Activated CD4-positive, CD25-positive, alpha-beta regulatory T cell treated with anti-CD3 and anti-CD28 coated beads, Interleukin-2, amount 50 U/mL, for 72 hours (primary cell): Measurements from ENCODE around the gene SESN3.
"Not testable (repeated sequence)": the region's sequence is repeated elsewhere in the genome, so short reads cannot be mapped to it uniquely, and the experiment has no call there.

ENCODE experiments used
- DNase-seq: peaks from one replicate; pipeline ENCODE4 v3.0.0; 2021

SESN3 gene

GRCh38 chr11:95149651-95150364 is 81.2 kb downstream of the SESN3 start:
- no peak for DNase-seq

GRCh38 chr11:95148938-95149337 is 82.1 kb downstream of the SESN3 start:
- DNase-seq = no peak

GRCh38 chr11:95148406-95148805 is 82.6 kb downstream of the SESN3 start:
- no peak for DNase-seq

- DNase-seq = no peak
These were observed 83.6 kb downstream of the SESN3 start for GRCh38 chr11:95147364-95147905.

GRCh38 chr11:95145430-95146060 is 85.5 kb downstream of the SESN3 start:
- no peak for DNase-seq

DNA sequence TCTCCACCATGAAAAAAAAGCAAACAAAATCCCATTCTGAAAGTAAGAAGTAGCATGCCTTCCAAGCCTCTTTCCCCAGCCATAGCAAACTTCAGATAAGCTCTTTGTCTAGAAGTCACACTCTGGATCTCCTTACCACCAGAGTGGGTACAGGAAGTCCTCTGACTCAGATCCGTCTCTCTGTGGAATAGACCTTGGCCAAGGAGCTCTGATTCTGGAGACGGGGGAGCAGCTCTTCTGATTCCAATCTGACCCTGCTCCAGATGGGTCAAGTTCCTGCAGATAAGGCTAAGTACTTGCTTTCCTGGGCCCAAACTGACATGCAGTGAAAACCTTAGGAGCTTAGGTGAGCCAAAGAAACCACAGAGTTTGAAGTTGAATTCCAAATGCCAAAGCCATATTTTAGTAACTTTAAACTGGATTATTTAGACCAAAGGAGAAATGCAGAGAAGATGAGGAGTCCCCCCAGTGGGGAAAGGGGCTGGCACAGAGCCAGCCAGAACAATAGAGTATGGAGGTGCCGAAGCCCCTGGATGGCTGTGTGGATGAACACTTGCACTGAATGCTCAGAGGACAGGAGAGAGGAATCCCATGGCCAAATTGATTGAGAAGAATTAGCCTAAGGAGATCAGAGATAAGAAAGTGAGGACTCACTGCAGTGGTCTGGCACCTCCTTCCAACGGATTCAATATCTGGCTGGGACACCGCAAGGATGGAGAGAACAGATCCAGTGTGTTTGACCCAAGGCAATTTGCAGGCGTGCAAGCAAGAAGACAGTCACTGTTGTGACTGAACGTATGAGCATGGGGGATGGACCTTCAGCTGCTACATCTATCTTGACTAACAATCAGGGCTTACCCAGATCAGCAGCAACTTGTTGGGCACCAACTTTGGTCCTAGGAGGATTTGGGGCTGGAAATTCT is 86.4 kb downstream of the SESN3 start:
- no peak for DNase-seq

- DNase-seq = no peak
These were observed 87.8 kb downstream of the SESN3 start for GRCh38 chr11:95143106-95143681.

DNA sequence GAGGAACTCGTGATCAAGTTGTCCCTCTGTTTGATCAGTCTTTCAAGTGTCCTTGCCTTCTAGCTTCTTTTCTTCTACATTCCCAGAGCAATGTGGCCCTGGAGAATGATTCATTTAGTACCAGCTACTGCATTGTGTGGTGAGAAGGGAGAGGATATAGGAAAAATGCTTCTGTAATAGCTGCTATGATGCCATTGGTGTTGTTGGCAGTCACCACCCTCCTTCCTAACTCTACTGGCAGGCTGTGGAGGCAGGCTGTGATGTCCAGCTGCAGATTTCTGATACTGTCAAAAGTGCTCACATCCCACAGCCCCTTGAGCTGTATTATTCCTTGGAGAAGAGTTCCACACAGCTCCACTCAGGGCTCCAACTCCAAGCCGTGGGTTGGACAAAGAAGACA is 88.6 kb downstream of the SESN3 start:
- DNase-seq = no peak

- no peak for DNase-seq
These were observed 90.5 kb downstream of the SESN3 start for GRCh38 chr11:95140397-95141033.

DNA sequence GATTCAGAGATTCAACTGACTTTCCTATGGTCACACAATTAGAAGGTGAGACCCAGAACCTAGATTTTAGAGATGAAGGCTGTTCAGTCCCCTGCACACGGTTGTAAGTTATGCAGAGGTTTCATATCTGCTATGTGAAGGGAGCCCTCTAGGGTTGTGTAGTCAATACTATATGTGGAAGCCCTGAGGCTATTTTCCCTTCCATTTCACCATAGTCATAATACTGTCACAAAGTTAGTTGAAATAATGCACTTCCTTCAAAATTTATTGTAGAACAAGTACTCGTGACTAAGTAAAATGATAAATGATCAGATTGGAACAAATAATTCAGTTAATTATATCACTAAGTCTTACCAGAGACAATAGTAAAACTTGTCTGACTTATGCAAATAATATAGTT is 92.6 kb downstream of the SESN3 start:
- no peak for DNase-seq

DNA sequence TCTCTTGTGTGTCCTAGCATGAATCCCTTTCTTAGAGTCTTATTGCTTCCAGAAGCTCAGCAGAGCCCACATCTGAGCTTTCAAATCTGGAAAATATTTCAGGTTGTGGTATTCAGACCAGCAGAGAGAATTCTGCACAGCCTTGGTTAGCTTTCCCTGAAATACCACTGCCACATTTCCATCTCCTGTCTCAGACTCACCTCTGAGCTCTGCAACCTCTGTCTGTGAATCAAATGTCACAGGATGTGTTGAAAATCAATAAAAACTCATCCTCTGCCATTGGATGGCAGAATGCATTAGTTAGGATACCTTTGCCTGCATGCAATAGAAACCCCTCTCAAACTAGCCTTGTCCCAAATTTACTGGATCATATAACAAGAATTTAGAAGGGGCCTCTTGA is 93.7 kb downstream of the SESN3 start:
- DNase-seq = no peak

GRCh38 chr11:95136747-95137146 is 94.3 kb downstream of the SESN3 start:
- not testable (repeated sequence) for DNase-seq

DNA sequence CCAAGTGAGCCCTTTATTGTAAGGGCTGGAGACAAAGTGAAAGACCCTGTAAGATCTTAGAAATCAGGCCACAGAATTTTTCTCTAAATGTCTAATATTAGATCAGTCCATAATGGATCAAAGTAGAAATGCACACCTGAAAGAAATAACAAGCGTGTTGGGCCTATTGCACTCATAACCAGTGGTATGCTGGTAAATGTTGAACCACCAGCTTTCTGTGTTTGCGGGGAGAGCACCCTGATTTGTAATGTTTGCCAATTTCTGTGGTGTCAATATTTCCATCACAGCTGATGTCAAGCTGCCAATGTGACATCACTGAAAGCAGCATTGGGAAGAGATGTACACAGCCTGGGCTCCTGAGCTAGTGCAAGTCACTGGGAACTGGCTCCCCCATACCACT is 95.1 kb downstream of the SESN3 start:
- DNase-seq = no peak

DNA sequence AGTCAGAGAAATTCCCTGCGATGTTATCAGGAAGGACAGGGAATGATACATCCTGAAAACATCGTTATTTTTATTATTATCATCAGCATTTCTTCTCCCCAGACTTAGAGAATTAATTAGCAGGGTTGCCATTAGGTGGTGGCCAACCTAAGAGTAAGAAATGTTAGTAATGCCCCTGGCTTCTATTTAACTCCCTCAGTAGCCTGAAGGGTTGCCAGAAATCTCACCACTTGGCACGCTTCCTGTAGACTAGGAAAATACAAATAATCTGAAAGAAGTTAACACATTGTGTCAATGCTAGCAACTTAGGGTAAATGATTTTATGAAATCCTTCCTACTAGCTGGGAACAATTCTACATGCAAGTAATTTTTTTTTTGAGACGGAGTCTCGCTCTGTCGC is 95.8 kb downstream of the SESN3 start:
- DNase-seq = no peak

DNA sequence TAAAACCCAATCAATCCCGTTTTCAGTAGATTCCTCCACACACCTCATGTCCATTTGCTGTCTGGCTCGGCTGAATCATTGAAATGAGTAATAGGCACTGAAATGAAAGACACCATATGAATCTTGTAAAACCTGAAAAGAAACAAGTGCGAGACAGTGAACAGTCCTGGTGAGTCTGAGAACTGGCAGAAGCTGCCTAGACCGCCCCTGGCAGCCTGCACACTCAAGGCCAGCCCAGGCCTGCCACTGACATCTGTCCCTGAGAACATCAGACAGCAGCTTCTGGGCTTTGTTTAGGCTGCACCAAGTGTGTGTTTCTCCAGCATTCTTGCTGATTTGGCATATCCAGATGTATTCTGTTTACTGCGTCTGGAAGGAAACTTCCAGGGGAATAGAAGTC is 96.5 kb downstream of the SESN3 start:
- no peak for DNase-seq

GRCh38 chr11:95132956-95133355 is 98.0 kb downstream of the SESN3 start:
- no peak for DNase-seq

DNA sequence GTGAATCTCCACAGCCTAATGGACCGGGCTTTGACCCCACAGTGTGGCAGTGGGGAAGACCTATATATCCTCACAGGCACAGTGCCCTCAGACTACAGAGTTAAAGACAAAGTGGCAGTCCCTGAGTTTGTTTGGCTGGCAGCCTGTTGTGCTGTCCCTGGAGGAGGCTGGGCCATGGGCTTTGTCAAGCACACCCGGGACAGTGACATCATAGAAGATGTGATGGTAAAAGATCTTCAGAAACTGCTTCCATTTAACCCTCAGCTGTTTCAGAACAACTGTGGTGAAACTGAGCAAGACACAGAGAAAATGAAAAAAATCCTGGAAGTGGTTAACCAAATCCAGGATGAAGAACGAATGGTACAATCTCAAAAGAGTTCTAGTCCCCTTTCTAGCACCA is 102.4 kb downstream of the SESN3 start:
- no peak for DNase-seq

GRCh38 chr11:95123556-95123955 is 107.4 kb downstream of the SESN3 start:
- no peak for DNase-seq

DNA sequence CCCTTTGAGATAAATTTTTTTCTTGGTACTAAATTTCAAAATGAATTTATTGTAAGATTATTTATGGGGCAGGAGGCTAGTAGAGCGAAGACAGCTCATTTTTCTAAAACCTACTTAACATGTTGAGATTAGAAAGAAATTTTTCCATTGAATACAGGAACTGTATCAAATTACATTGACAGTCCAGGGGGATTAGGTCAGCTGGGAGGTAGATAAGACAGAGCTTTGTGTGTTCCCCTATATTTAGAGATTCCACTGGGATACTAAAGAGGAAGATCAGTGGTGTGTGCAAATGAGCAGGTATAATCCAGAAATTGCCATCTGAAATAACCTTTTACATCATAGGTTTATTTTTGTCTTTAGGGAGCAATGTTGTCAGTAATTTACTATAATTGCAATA is 109.3 kb downstream of the SESN3 start:
- no peak for DNase-seq

DNA sequence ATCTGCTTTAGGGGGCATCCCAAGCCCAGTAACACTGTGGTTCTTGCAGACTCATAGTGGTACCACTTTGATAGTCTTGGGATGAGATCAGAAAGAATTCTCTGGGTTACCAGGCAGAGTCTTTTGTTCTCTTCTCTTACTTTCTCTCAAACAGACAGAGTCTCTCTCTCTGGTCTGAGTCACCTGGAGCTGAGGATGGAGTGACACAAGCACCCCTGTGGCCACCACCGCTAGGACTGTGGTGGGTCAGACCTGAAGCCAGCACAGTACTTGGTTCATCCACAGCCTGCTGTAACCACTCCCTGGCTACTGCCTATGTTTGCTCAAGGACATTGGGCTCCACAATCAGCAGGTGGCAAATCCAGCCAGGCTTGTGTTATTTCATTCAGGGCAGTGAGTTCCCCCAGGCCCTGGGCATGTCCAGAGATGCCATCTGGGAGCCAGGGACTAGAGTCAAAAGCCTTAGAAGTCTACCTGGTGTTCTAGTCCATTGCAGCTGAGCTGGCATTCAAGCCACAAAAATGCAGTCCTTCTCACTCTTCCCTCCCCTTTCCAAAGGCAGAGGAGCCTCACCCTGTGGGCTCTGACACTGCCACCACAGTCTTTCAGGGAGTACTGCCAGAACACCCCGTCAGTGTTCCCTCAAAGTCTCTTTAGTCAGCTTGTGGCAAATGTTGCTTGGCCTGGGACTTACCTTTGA is 111.5 kb downstream of the SESN3 start:
- no peak for DNase-seq

DNA sequence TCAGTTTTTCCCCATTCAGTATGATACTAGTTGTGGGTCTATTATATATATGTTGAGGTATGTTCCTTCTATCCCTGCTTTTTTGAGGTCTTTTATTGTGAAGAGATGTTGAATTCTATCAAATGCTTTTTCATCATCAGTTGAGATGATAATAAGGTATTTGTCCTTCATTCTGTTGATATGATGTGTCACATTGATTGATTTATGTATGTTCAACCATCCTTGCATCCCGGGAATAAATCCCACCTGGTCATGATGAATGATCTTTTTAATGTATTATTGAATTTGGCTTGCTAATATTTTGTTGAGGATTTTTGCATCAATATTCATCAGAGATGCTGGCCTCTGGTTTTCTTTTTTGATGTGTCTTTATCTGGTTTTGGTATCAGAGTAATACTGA is 115.4 kb downstream of the SESN3 start:
- no peak for DNase-seq
